GM21360 (cell line): Measurements from ENCODE around the gene UBE2H.
"Not testable (repeated sequence)": the region's sequence is repeated elsewhere in the genome, so short reads cannot be mapped to it uniquely, and the experiment has no call there.

Source experiments
- ATAC-seq: cut with Tn5 transposase; IDR thresholded peaks from one replicate; pipeline ENCODE4 v1.9.1; 2021; ENCODE audit warnings: mild to moderate bottlenecking, moderate library complexity; ENCODE audit not compliant: unreplicated experiment

UBE2H gene

DNA sequence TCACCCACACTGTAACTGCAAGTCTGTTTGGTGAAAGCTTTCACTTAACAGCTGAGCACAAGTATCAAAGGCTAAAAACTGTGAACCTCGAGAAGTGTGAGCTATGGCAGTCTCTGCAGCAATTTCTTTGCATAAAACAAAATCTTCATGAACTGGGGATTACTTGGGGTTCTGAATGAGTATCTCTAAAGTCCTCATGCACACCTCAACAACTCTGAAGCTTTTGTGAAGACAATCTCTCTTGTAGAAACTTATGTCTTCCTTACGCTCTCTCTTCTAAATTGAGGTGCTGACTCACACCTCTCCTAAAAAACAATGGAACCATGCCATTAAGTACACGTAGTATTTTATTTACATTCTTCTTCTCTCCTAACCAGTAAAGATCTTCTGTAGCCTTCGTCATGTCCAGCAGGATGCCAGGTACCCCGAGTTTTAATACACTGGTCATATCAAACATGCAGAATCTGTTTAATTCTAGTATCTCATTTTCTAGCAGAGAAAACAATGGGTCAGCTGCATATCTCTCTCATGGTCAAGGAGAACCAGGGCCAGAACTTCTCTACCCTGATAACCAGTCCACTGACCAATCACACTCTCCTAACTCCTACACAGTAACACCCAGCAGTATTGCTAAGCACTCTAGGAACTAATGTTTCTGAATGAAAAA, 76.9 kb downstream of the UBE2H start:
- no peak for ATAC-seq

- ATAC-seq = no peak
These were observed 77.6 kb downstream of the UBE2H start for GRCh38 chr7:129875160-129875559.

GRCh38 chr7:129874722-129875121, 78.0 kb downstream of the UBE2H start:
- no peak for ATAC-seq

DNA sequence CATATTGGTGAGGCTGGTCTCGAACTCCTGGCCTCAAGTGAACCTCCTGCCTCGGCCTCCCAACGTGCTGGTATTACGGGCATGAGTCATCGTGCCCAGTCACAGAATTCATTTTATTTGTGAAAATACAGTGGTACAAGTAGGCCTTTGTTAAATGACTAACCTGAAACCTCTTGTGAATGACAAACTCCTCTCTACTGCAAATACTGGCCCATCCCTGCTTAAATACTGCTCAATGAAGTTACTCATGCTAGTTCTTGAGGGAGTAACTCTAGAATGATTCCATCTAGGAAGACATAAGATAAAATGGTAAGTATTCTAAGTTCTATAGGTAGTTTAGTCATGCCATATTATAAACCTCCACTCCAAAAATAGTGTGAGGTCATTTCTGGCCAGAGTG, 80.7 kb downstream of the UBE2H start:
- no peak for ATAC-seq

- ATAC-seq = no peak
These were observed 82.1 kb downstream of the UBE2H start for GRCh38 chr7:129870668-129871067.

DNA sequence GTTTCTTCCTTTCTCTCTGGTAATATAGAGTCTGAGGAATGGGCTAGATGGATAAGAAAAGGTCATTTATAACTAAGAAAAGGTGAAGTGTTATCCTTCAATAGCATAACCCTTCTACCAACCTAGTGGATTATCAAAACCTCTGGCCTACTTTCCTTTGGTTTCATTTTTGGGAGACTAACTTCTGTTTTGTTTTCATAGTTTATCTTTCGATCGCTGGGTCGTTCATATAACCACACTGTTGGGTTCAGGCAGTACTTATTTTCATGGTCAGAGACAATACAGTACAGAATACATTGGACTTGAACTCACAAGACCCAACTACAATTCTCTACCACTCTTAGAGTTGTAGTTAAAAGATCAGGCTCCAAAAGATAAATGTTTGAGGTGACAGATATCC, 86.5 kb downstream of the UBE2H start:
- no peak for ATAC-seq

DNA sequence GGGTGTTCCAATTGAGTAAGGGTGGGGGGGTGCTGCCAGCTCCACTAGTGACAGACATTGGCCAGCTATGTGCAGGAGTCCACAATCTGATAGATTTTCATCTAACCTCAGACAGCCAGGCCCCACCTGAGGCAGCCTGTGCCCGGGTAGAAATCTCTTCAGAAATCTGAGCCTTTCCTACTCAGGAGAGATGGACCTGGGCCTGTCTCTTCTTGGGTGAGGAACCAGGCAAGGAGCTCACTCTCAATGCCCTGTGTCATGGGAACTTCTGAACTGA, 86.9 kb downstream of the UBE2H start:
- ATAC-seq = no peak

- ATAC-seq = no peak
These were observed 87.5 kb downstream of the UBE2H start for GRCh38 chr7:129865093-129865924.

DNA sequence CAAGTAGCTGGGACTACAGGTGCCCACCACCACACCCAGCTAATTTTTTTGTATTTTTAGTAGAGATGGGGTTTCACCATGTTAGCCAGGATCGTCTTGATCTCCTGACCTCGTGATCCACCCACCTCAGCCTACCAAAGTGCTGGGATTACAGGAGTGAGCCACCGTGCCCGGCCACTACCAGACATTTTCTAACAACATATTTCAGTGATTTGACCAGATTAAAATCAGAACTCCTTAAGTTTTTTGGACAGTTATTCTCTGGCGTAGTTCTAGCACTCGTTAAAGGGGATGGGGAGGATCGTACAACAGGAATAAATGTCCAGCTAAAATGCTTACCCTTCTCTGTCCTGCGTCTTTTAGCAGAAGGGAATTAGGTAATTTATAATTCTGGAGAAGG, 88.1 kb downstream of the UBE2H start:
- ATAC-seq = not testable (repeated sequence)

DNA sequence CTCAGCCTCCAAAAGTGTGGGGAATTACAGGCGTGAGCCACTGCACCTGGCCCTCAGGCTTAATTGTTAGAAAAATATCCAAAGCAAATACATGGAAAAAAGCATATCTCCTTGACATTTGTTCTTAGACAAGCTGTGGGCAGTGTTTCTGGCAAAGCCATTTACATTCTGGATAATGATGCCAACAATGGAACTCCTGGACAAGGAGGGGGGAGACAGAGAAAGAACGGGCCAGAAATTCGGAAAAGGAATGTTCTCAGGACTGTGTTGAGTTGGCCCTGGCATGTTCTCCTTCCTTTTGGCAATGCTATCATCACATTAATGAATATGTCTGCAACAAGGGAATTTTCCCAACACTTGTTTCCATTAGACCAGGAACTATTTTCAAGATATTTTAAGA, 88.7 kb downstream of the UBE2H start:
- ATAC-seq = no peak

DNA sequence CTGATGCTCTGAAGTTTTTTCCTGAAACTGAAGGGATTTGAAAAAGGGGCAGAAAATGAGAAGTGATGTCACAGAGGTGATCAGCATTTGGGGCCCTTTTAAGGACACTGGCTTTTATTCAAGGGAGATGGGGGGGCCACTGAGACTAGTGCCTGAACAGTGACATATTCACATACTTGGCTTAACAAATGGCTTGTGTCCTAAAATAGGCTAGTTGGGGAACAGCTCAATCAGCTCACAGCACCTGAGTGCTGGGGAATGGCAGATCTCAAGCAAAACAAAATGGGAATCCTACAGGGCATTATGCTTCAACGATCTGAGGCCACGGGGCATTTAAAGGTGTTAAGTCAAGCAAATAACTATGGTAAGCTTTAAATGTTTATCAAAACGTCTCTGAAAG, 90.1 kb downstream of the UBE2H start:
- no peak for ATAC-seq

DNA sequence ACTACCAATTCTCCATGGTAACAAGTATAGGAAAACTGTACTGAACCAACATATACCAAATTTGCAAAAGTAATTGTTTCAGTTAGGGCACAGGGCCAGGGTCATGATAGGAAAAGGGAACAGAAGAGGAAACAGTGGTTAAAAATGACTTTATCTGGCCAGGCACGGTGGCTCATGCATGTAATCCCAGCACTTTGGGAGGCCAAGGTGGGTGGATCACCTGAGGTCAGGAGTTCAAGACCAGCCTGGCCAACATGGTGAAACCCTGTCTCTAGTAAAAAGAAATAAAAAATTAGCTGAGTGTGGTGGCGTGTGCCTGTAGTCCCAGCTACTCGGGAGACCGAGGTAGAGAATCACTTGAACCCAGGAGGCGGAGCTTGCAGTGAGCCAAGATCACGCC, 92.0 kb downstream of the UBE2H start:
- ATAC-seq = not testable (repeated sequence)

- ATAC-seq = peak; percentile 64
These were observed 93.6 kb downstream of the UBE2H start for GRCh38 chr7:129859183-129859582.

GRCh38 chr7:129858490-129858889, 94.3 kb downstream of the UBE2H start:
- no peak for ATAC-seq

GRCh38 chr7:129857313-129857712, 95.4 kb downstream of the UBE2H start:
- no peak for ATAC-seq

GRCh38 chr7:129855935-129856717, 96.6 kb downstream of the UBE2H start:
- ATAC-seq = no peak

GRCh38 chr7:129855234-129855673, 97.5 kb downstream of the UBE2H start:
- ATAC-seq = no peak

- no peak for ATAC-seq
These were observed 98.4 kb downstream of the UBE2H start for GRCh38 chr7:129854401-129854800.

DNA sequence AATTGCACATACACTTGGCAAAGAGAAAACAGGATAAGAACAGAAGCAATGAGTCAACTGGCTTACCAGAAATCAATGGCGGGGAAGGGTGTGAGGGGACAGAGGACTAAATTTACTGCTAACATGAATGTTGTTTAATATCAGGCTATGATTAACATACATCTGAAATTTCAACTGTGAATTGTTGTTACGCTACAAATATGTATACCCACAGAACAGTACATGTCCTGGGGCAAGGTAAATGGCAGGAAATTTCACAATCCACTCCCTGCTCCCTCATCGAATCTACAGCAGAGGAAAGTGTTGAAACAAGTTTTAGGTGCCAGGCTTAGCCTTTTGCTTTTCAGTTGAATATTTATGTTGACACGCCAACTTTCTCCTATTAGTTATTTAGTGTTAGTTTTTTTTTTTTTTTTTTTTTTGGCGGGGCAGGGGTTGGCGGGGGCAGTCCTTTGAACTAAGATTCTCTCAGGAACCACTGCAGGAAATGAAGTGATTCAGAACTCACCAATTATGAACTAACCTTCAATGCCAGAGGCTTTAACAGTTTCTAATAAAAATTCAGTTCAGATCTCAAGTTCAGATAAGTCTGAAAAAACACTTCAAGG, 99.0 kb downstream of the UBE2H start:
- ATAC-seq = no peak

DNA sequence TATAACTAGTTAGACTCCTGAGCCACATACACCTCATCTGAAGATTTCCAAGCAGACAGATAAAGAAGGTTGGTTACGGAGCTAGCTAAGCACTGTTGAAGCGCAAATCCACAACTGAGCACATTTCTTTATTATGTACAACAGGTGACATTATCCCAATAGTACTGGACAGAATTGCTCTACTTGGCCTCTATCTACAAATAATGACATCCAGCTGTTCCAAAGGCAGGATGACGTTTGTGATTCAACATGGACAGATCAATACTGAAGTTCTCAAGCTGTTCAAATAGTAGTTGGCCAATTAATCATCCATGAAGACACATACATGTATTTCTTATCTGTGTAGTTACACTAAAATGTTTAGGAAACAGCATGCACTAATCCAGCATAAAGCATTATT, 101.0 kb downstream of the UBE2H start:
- no peak for ATAC-seq

DNA sequence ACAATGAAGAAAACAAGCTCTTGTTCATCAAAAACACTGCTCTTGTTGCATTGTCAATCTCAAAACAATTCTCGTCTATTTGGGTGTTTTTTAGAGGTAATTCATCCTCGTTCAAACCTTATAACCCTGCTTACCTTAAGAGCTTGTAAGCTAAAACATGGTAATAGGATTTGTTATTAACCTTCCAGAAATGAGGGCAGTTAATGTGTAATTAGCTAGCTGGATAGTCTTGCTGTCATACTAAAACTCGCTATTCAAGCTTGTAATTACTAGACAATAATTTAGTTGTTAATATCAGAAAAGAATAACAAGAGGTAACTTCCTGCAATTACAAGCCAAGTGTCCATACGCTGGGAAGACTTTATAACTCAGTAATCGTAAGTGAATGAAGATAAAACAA, 101.6 kb downstream of the UBE2H start:
- ATAC-seq = no peak
